HCT116 (cell line): ENCODE measurements around the gene THYN1. TPM values are rescaled to one million over a fixed set of nuclear protein-coding genes. Genes with fewer than 3 reads are reported as not detected.

Experiments
- ATAC-seq: fragments of 200-7000 bp; cut with Tn5 transposase; 2 replicates; pipeline ENCODE4 v1.9.1; 2020; ENCODE audit warnings: mild to moderate bottlenecking, moderate library complexity
- BruUV-seq: library from RNA; stranded (reverse); fragments of 400-500 nt; replicated peaks from 2 replicates; lab custom pipeline; 2021; lab: Mats Ljungman, UMichigan
- CTCF ChIA-PET: fragments of 300-600 bp; sonication (Branson Sonifier 250); formaldehyde crosslinking; loops from one replicate; lab custom pipeline; 2021; ENCODE audit warnings: antibody characterized with exemption; lab: Charles Lee
- POLR2A ChIA-PET: fragments of 300-600, 350-600 bp; sonication (Branson Sonifier 250); formaldehyde crosslinking; loops from one replicate; lab custom pipeline; 2021; ENCODE audit warnings: antibody characterized with exemption; lab: Charles Lee
- RAD21 ChIA-PET, 2 experiments: fragments of 300-600 bp; sonication (Branson Sonifier 250); formaldehyde crosslinking; loops; one replicate each; lab custom pipeline; 2023; ENCODE audit warnings: low total read pairs in 2 of 2; ENCODE audit not compliant: uncharacterized antibody in 2 of 2, unreplicated experiment in 2 of 2, low non-redundant PET in 1 of 2; lab: Charles Lee
- DNase-seq: peaks from one replicate; pipeline ENCODE4 v3.0.0-alpha.2; 2010; ENCODE audit warnings: low read depth, low spot score
- H2AFZ ChIP-seq: fragments of 200-600 bp; shearing (Covaris generic), sonication (generic); 2 replicates; pipeline ENCODE4 v1.6.1; 2017; ENCODE audit warnings: low read depth, mixed run types, mixed read lengths, antibody characterized with exemption, low read length; ENCODE audit not compliant: poor library complexity, severe bottlenecking
- H3K27ac ChIP-seq: 2 replicates; pipeline ENCODE4 v1.5.1; 2012; ENCODE audit warnings: low read depth, low read length
- H3K27me3 ChIP-seq: fragments of 200-600 bp; sonication (generic); 2 replicates; pipeline ENCODE4 v1.6.1; 2016; ENCODE audit warnings: mixed run types, low read length, mixed read lengths; ENCODE audit not compliant: insufficient read depth
- H3K36me3 ChIP-seq, 2 experiments: fragments of 200-500 bp in 1 of 2; fragments of 200-600 bp in 1 of 2; sonication (Bioruptor generic) in 1 of 2; sonication (generic) in 1 of 2; 2 replicates each; pipeline versions ENCODE4 v1.5.1 to v1.6.1; 2014 to 2016; ENCODE audit warnings: low read length in 2 of 2, inconsistent platforms in 1 of 2, mixed read lengths in 1 of 2, mixed run types in 1 of 2; ENCODE audit not compliant: insufficient read depth in 2 of 2, control insufficient read depth in 1 of 2
- H3K4me1 ChIP-seq, 2 experiments: fragments of 200-600 bp in 1 of 2; sonication (generic) in 1 of 2; 2 replicates each; pipeline versions ENCODE4 v1.5.1 to v1.6.1; 2012 to 2017; ENCODE audit warnings: low read length in 2 of 2, inconsistent platforms in 1 of 2, mild to moderate bottlenecking in 1 of 2, mixed read lengths in 1 of 2, mixed run types in 1 of 2, moderate library complexity in 1 of 2; ENCODE audit not compliant: insufficient read depth in 2 of 2, control insufficient read depth in 1 of 2
- H3K4me2 ChIP-seq: fragments of 200-600 bp; sonication (generic); 2 replicates; pipeline ENCODE4 v1.6.1; 2017; ENCODE audit warnings: mixed run types, low read length, mixed read lengths
- H3K4me3 ChIP-seq, 2 experiments: fragments of 200-600 bp in 1 of 2; sonication (generic) in 1 of 2; replicated peaks in 1 of 2; 2 replicates each; pipeline ENCODE4 v1.5.1; 2011 to 2016; ENCODE audit warnings: low read length in 2 of 2, control low read depth in 1 of 2, low read depth in 1 of 2, mild to moderate bottlenecking in 1 of 2, mixed read lengths in 1 of 2, mixed run types in 1 of 2
- H3K79me2 ChIP-seq: fragments of 200-600 bp; sonication (generic); 2 replicates; pipeline ENCODE4 v1.6.1; 2017; ENCODE audit warnings: mild to moderate bottlenecking, mixed run types, low read length, moderate library complexity, mixed read lengths; ENCODE audit not compliant: insufficient read depth
- H3K9ac ChIP-seq: fragments of 200-600 bp; sonication (generic); 2 replicates; pipeline ENCODE4 v1.6.1; 2016; ENCODE audit warnings: low read length, mixed read lengths
- H3K9me2 ChIP-seq: fragments of 200-600 bp; sonication (generic), shearing (Covaris generic); 2 replicates; pipeline ENCODE4 v1.6.1; 2017; ENCODE audit warnings: mixed run types, mild to moderate bottlenecking, moderate library complexity; ENCODE audit not compliant: insufficient read depth
- H3K9me3 ChIP-seq, 2 experiments: fragments of 200-500 bp in 1 of 2; fragments of 200-600 bp in 1 of 2; sonication (Bioruptor generic) in 1 of 2; sonication (generic) in 1 of 2; 2 replicates each; pipeline ENCODE4 v1.6.1; 2014 to 2017; ENCODE audit warnings: low read length in 2 of 2, mixed read lengths in 2 of 2, inconsistent platforms in 1 of 2, low read depth in 1 of 2, mild to moderate bottlenecking in 1 of 2, mixed run types in 1 of 2, moderate library complexity in 1 of 2; ENCODE audit not compliant: control insufficient read depth in 1 of 2, insufficient read depth in 1 of 2
- H4K20me1 ChIP-seq: fragments of 200-600 bp; sonication (generic), shearing (Covaris generic); 2 replicates; pipeline ENCODE4 v1.6.1; 2017; ENCODE audit warnings: mixed run types, mild to moderate bottlenecking, moderate library complexity; ENCODE audit not compliant: insufficient read depth
- ATF3 ChIP-seq: IDR thresholded peaks from 2 replicates; pipeline ENCODE4 v1.6.1; 2012
- CBX3 ChIP-seq: IDR thresholded peaks from 2 replicates; pipeline ENCODE4 v1.6.1; 2012; ENCODE audit warnings: low read depth
- CEBPB ChIP-seq: IDR thresholded peaks from 2 replicates; pipeline ENCODE4 v1.6.1; 2012; ENCODE audit warnings: low read depth
- EGR1 ChIP-seq: IDR thresholded peaks from 2 replicates; pipeline ENCODE4 v1.6.1; 2012; ENCODE audit warnings: low read depth
- ELF1 ChIP-seq: IDR thresholded peaks from 2 replicates; pipeline ENCODE4 v1.6.1; 2012; ENCODE audit warnings: low read depth, borderline replicate concordance
- EZH2 ChIP-seq: fragments of 200-600 bp; sonication (generic); IDR thresholded peaks from 2 replicates; pipeline ENCODE4 v1.6.1; 2017; ENCODE audit warnings: antibody characterized with exemption, mixed run types
- EZH2phosphoT487 ChIP-seq: fragments of 200-600 bp; IDR thresholded peaks from 2 replicates; pipeline ENCODE4 v1.6.1; 2018; ENCODE audit warnings: antibody characterized with exemption, borderline replicate concordance
- FOSL1 ChIP-seq: IDR thresholded peaks from 2 replicates; pipeline ENCODE4 v1.6.1; 2012; ENCODE audit warnings: low read depth
- JUND ChIP-seq: IDR thresholded peaks from 2 replicates; pipeline ENCODE4 v1.6.1; 2012
- POLR2A ChIP-seq: IDR thresholded peaks from 2 replicates; pipeline ENCODE4 v1.7.0; 2011; ENCODE audit warnings: borderline replicate concordance; ENCODE audit not compliant: insufficient read depth, insufficient read length; ENCODE audit errors: extremely low read depth
- POLR2AphosphoS5 ChIP-seq: IDR thresholded peaks from 2 replicates; pipeline ENCODE4 v1.6.1; 2011; ENCODE audit warnings: mild to moderate bottlenecking, low read depth, low read length, moderate library complexity
- RAD21 ChIP-seq: IDR thresholded peaks from 2 replicates; pipeline ENCODE4 v1.6.1; 2012; ENCODE audit warnings: low read depth, mild to moderate bottlenecking
- SIN3A ChIP-seq: IDR thresholded peaks from 2 replicates; pipeline ENCODE4 v1.6.1; 2012; ENCODE audit warnings: low read depth
- SRF ChIP-seq: IDR thresholded peaks from 2 replicates; pipeline ENCODE4 v1.6.1; 2012; ENCODE audit warnings: low read depth
- TCF7L2 ChIP-seq: IDR thresholded peaks from 2 replicates; pipeline ENCODE4 v1.7.0; 2011; ENCODE audit warnings: borderline replicate concordance, inconsistent platforms; ENCODE audit not compliant: insufficient read depth, insufficient read length; ENCODE audit errors: extremely low read depth
- YY1 ChIP-seq: IDR thresholded peaks from 2 replicates; pipeline ENCODE4 v1.6.1; 2011; ENCODE audit warnings: low read length, low read depth, moderate library complexity, mild to moderate bottlenecking; ENCODE audit not compliant: insufficient replicate concordance; ENCODE audit errors: extremely low read depth
- ZBTB33 ChIP-seq: IDR thresholded peaks from 2 replicates; pipeline ENCODE4 v1.6.1; 2011; ENCODE audit warnings: mild to moderate bottlenecking, low read length, moderate library complexity; ENCODE audit not compliant: insufficient replicate concordance; ENCODE audit errors: extremely low read depth
- ZFX ChIP-seq: fragments of 450-650 bp; IDR thresholded peaks from 2 replicates; pipeline ENCODE4 v1.6.1; 2017
- ZNF274 ChIP-seq: fragments of 200-500 bp; sonication (Bioruptor generic); IDR thresholded peaks from 2 replicates; pipeline ENCODE4 v1.6.1; 2014; ENCODE audit warnings: mild to moderate bottlenecking, low read depth, low read length, inconsistent platforms
- intact Hi-C: fragments of 100-400 bp; cut with micrococcal nuclease; formaldehyde crosslinking; loops from 2 replicates; pipeline ENCODE4 v1.10.0; 2022
- total RNA-seq: library from RNA; stranded (reverse); gene quantifications from one replicate; pipeline ENCODE4 v1.2.1, GENCODE V29; 2021; ENCODE audit not compliant: unreplicated experiment
- TF ChIP-seq, protein P1 (sequence below): IDR thresholded peaks from 2 replicates; pipeline ENCODE4 v1.6.1; 2012
- TF ChIP-seq, protein P2 (sequence below): IDR thresholded peaks from 2 replicates; pipeline ENCODE4 v1.6.1; 2012; ENCODE audit warnings: low read depth

THYN1 gene
- total RNA-seq, 1 experiment from 2014 or later = 32.2 TPM

DNA sequence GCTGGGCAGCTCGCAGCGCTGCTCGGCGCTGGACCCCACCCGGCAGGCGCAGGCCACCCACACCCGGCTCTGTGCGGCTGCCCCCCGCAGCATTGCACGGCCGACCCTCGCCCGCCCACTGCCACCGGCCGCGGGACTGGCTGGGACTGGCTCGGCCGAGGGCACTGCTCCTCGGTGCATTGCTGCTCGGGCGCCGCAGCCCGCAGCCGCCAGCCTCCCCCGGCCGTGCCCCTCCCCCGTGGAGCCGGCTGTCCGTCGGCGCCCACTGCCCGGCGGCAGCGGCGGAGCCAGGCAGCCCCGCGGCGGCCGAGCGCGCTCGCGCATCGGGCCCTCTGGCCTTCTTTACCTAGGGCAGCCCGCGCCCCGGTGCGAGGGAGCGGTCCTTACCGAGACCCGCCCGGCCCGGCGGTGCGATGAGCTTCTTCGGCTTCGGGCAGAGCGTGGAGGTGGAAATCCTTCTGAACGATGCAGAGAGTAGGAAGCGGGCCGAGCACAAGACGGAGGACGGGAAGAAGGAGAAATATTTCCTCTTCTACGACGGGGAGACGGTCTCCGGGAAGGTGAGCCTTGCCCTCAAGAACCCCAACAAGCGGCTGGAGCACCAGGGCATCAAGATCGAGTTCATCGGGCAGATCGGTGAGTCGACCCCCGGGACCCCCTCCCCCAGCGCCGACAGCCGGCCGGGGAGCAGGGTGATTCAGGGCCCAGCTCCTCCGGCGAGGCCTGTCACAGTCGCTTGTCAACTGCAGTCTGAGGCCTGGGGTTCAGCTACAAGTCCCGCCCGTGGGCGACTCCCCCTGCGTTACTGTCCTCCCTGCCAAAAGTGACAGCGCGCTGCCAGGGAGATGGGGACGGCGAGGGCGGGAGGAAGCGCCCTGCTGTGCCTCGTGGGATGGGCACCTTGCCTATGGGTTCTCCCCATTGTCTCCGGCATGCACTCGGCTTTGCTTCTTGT lies 28.2 kb downstream of the THYN1 start:
- peak overlapping the region; percentile 84 for H3K9ac ChIP-seq
- H3K9me3 ChIP-seq = no peaks in the 10 kb centered on the region
- ChIA-PET CTCF (interaction anchor here (1.1 to 1.7 kb wide), 3 partner anchors 16 to 19 kb away, joined by 3 to 7 read pairs (median 5); no protein-coding TSS in a partner anchor), POLR2A (interaction anchor here (1.7 kb wide), 1 partner anchor 28 kb away, joined by 4 read pairs; the partner anchor contains the start of genes ACAD8 and THYN1), RAD21 (interaction anchor here in 1 of 2 experiments (1.4 kb wide), 1 partner anchor 297 kb away, joined by 3 read pairs; no protein-coding TSS in a partner anchor)
- H3K27ac ChIP-seq = peak overlapping the region; percentile 61
- peak overlapping the region; percentile 79 to 90 for H3K4me3 ChIP-seq
- H3K4me1 ChIP-seq = peaks cover 10 to 20% of the 10 kb centered on the region in 2 experiments
- DNase-seq (no peak), ATAC-seq (peak; percentile 43; the same call in 1 of the 2 replicates)
- intact Hi-C loops = loop anchor here (2.0 to 10.0 kb wide), 3 partner anchors 28 to 190 kb away; partner anchors contain the start of genes ACAD8 and THYN1
- no TSS peak for BruUV-seq
- no peak overlapping the region for H2AFZ ChIP-seq
- H3K27me3 ChIP-seq = no peaks in the 10 kb centered on the region
- peaks cover 6% of the 10 kb centered on the region; the same call in 1 of the 2 replicates for H4K20me1 ChIP-seq
- no peaks in the 10 kb centered on the region for H3K9me2 ChIP-seq
- H3K4me2 ChIP-seq = peak overlapping the region; percentile 88
- H3K79me2 ChIP-seq = peaks cover 82% of the 10 kb centered on the region
- H3K36me3 ChIP-seq = peaks cover 8 to 10% of the 10 kb centered on the region in 2 experiments; a peak in 3 of 4 replicates
- TF ChIP-seq YY1 (no peak), TCF7L2 (no peak), SRF (no peak), ATF3 (no peak), ZNF274 (no peak), POLR2A (peak; percentile 76), EZH2 (no peak), EZH2phosphoT487 (no peak), EGR1 (no peak), CEBPB (no peak), ELF1 (no peak), ZFX (peak; percentile 74), FOSL1 (no peak), SIN3A (peak; percentile 66), RAD21 (no peak), POLR2AphosphoS5 (no peak; the same call in none of the 2 replicates), CBX3 (no peak), JUND (no peak), ZBTB33 (no peak)
- TF ChIP-seq, protein P1, sequence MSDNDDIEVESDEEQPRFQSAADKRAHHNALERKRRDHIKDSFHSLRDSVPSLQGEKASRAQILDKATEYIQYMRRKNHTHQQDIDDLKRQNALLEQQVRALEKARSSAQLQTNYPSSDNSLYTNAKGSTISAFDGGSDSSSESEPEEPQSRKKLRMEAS = peak; percentile 62
- TF ChIP-seq, protein P2, sequence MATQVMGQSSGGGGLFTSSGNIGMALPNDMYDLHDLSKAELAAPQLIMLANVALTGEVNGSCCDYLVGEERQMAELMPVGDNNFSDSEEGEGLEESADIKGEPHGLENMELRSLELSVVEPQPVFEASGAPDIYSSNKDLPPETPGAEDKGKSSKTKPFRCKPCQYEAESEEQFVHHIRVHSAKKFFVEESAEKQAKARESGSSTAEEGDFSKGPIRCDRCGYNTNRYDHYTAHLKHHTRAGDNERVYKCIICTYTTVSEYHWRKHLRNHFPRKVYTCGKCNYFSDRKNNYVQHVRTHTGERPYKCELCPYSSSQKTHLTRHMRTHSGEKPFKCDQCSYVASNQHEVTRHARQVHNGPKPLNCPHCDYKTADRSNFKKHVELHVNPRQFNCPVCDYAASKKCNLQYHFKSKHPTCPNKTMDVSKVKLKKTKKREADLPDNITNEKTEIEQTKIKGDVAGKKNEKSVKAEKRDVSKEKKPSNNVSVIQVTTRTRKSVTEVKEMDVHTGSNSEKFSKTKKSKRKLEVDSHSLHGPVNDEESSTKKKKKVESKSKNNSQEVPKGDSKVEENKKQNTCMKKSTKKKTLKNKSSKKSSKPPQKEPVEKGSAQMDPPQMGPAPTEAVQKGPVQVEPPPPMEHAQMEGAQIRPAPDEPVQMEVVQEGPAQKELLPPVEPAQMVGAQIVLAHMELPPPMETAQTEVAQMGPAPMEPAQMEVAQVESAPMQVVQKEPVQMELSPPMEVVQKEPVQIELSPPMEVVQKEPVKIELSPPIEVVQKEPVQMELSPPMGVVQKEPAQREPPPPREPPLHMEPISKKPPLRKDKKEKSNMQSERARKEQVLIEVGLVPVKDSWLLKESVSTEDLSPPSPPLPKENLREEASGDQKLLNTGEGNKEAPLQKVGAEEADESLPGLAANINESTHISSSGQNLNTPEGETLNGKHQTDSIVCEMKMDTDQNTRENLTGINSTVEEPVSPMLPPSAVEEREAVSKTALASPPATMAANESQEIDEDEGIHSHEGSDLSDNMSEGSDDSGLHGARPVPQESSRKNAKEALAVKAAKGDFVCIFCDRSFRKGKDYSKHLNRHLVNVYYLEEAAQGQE = no peak
